Neural progenitor cell (in vitro differentiated cells): Measurements from ENCODE around the gene KCNJ10. TPM values are rescaled to one million over a fixed set of nuclear protein-coding genes. Genes with fewer than 3 reads are reported as not detected.
"Not testable (repeated sequence)": the region's sequence is repeated elsewhere in the genome, so short reads cannot be mapped to it uniquely, and the experiment has no call there.

ENCODE experiments used
- DNase-seq: peaks from one replicate; pipeline ENCODE4 v3.0.0-alpha.2; 2016; ENCODE audit warnings: low spot score
- H2AFZ ChIP-seq: fragments of 200-600 bp; sonication (generic); replicated peaks from 2 replicates; pipeline ENCODE4 v1.6.1; 2016; ENCODE audit warnings: antibody characterized with exemption
- H3F3A ChIP-seq: fragments of 200-600 bp; sonication (generic); 2 replicates; pipeline ENCODE4 v1.6.1; 2016; ENCODE audit warnings: antibody characterized with exemption, low read depth
- H3K27ac ChIP-seq: fragments of 200-600 bp; sonication (generic); 2 replicates; pipeline ENCODE4 v1.5.1; 2016; ENCODE audit warnings: mild to moderate bottlenecking
- H3K27me3 ChIP-seq: fragments of 200-600 bp; sonication (generic); 2 replicates; pipeline ENCODE4 v1.6.1; 2016; ENCODE audit warnings: mild to moderate bottlenecking, moderate library complexity
- H3K36me3 ChIP-seq: fragments of 200-600 bp; sonication (generic); 2 replicates; pipeline ENCODE4 v1.5.1; 2016
- H3K4me1 ChIP-seq: fragments of 200-600 bp; sonication (generic); 2 replicates; pipeline ENCODE4 v1.6.1; 2016; ENCODE audit warnings: mixed run types
- H3K4me2 ChIP-seq: fragments of 200-600 bp; sonication (generic); 2 replicates; pipeline ENCODE4 v1.6.1; 2016
- H3K4me3 ChIP-seq: fragments of 200-600 bp; sonication (generic); 2 replicates; pipeline ENCODE4 v1.5.1; 2016
- H3K79me2 ChIP-seq: fragments of 200-600 bp; sonication (generic); 2 replicates; pipeline ENCODE4 v1.6.1; 2016; ENCODE audit warnings: low read depth
- H3K9ac ChIP-seq: fragments of 200-600 bp; sonication (generic); 2 replicates; pipeline ENCODE4 v1.6.1; 2016
- H3K9me3 ChIP-seq: fragments of 200-600 bp; sonication (generic); 2 replicates; pipeline ENCODE4 v1.5.1; 2016; ENCODE audit warnings: low read depth
- H4K20me1 ChIP-seq: fragments of 200-600 bp; sonication (generic); 2 replicates; pipeline ENCODE4 v1.6.1; 2016; ENCODE audit warnings: low read depth
- H3K27ac Mint-ChIP-seq: 3 replicates; pipeline ENCODE4 v1.8.0; 2021; ENCODE audit warnings: mixed read lengths
- H3K27me3 Mint-ChIP-seq: 2 replicates; pipeline ENCODE4 v1.8.0; 2022; ENCODE audit warnings: low read depth, mild to moderate bottlenecking, inconsistent platforms, moderate library complexity, mixed read lengths; ENCODE audit not compliant: insufficient read depth
- H3K36me3 Mint-ChIP-seq: 3 replicates; pipeline ENCODE4 v1.8.0; 2021; ENCODE audit warnings: mixed read lengths
- H3K4me1 Mint-ChIP-seq: 3 replicates; pipeline ENCODE4 v1.8.0; 2021; ENCODE audit warnings: mixed read lengths
- H3K4me3 Mint-ChIP-seq: 3 replicates; pipeline ENCODE4 v1.8.0; 2021; ENCODE audit warnings: mild to moderate bottlenecking, moderate library complexity, mixed read lengths
- H3K9me3 Mint-ChIP-seq: 3 replicates; pipeline ENCODE4 v1.8.0; 2020; ENCODE audit warnings: mixed read lengths
- CTCF ChIP-seq: fragments of 200-600 bp; sonication (generic); IDR thresholded peaks from 2 replicates; pipeline ENCODE4 v1.5.1; 2017; ENCODE audit warnings: antibody characterized with exemption, mild to moderate bottlenecking
- EZH2 ChIP-seq: fragments of 200-600 bp; sonication (generic); IDR thresholded peaks from 2 replicates; pipeline ENCODE4 v1.6.1; 2017; ENCODE audit warnings: antibody characterized with exemption, mild to moderate bottlenecking, moderate library complexity
- EZH2phosphoT487 ChIP-seq: fragments of 200-600 bp; sonication (generic); IDR thresholded peaks from 2 replicates; pipeline ENCODE4 v1.6.1; 2017; ENCODE audit warnings: antibody characterized with exemption
- total RNA-seq: library from RNA; depleted of rRNA; stranded (reverse); fragments of >200 nt; gene quantifications from 2 replicates; pipeline ENCODE4 v1.2.3, GENCODE V29; 2015; ENCODE audit warnings: low replicate concordance

Gene KCNJ10
- total RNA-seq, 1 donor from 2014 or later = not detected

GRCh38 chr1:160113407-160113806 is 43.4 kb upstream of the KCNJ10 start:
- Histone ChIP-seq H3K4me2 (peak overlapping the region; percentile 97), H3K79me2 (peaks cover 33% of the 10 kb centered on the region), H3K27ac (peak overlapping the region; percentile 82), H4K20me1 (peaks cover 16% of the 10 kb centered on the region), H3K9ac (no peak overlapping the region), H3K9me3 (no peaks in the 10 kb centered on the region), H3F3A (peaks cover 60% of the 10 kb centered on the region), H3K27me3 (no peaks in the 10 kb centered on the region), H2AFZ (no peak overlapping the region), H3K4me3 (no peak overlapping the region), H3K4me1 (peaks cover 92% of the 10 kb centered on the region), H3K36me3 (no peaks in the 10 kb centered on the region)
- H3K27ac Mint-ChIP-seq = peak overlapping the region; percentile 92
- H3K36me3 Mint-ChIP-seq = no peaks in the 10 kb centered on the region
- no peak overlapping the region for H3K4me3 Mint-ChIP-seq
- H3K9me3 Mint-ChIP-seq = no peaks in the 10 kb centered on the region
- TF ChIP-seq CTCF = peak; percentile 18
- TF ChIP-seq EZH2 = no peak
- DNase-seq = no peak
- H3K27me3 Mint-ChIP-seq = peaks cover 15% of the 10 kb centered on the region
- H3K4me1 Mint-ChIP-seq = peaks cover 91% of the 10 kb centered on the region

GRCh38 chr1:160112357-160112756 is 42.4 kb upstream of the KCNJ10 start:
- no peak for TF ChIP-seq EZH2
- no peak for TF ChIP-seq EZH2phosphoT487
- no peak for TF ChIP-seq CTCF
- Mint-ChIP-seq H3K36me3 (no peaks in the 10 kb centered on the region), H3K9me3 (no peaks in the 10 kb centered on the region), H3K27me3 (peaks cover 15% of the 10 kb centered on the region), H3K4me3 (peak overlapping the region; percentile 24), H3K27ac (peak overlapping the region; percentile 92), H3K4me1 (peaks cover 88% of the 10 kb centered on the region)
- peaks cover 57% of the 10 kb centered on the region for H3F3A ChIP-seq
- no peak overlapping the region for H3K9ac ChIP-seq
- no peak overlapping the region for H2AFZ ChIP-seq
- no peak for DNase-seq
- no peaks in the 10 kb centered on the region for H3K9me3 ChIP-seq
- H3K4me1 ChIP-seq = peaks cover 90% of the 10 kb centered on the region
- H3K4me3 ChIP-seq = no peak overlapping the region
- H3K79me2 ChIP-seq = peaks cover 22% of the 10 kb centered on the region
- H4K20me1 ChIP-seq = peaks cover 7% of the 10 kb centered on the region
- no peak overlapping the region for H3K4me2 ChIP-seq
- no peaks in the 10 kb centered on the region for H3K36me3 ChIP-seq
- H3K27me3 ChIP-seq = no peaks in the 10 kb centered on the region
- H3K27ac ChIP-seq = no peak overlapping the region

- not testable (repeated sequence) for H3K4me2 ChIP-seq, H3K9me3 Mint-ChIP-seq, H3K36me3 Mint-ChIP-seq, H3K4me3 Mint-ChIP-seq, H3K27ac ChIP-seq, H3K9ac ChIP-seq, H3K4me3 ChIP-seq, H3K27me3 ChIP-seq, H2AFZ ChIP-seq, H3K9me3 ChIP-seq, DNase-seq, H3K27ac Mint-ChIP-seq, H4K20me1 ChIP-seq, H3K36me3 ChIP-seq
- Mint-ChIP-seq H3K4me1 (peaks cover 88% of the 10 kb centered on the region), H3K27me3 (peaks cover 19% of the 10 kb centered on the region)
- Histone ChIP-seq H3F3A (peaks cover 57% of the 10 kb centered on the region), H3K79me2 (peaks cover 13% of the 10 kb centered on the region), H3K4me1 (peaks cover 87% of the 10 kb centered on the region)
These were observed 41.5 kb upstream of the KCNJ10 start for GRCh38 chr1:160111462-160111861.

- H3K27me3 ChIP-seq = no peaks in the 10 kb centered on the region
- no peaks in the 10 kb centered on the region for H3K79me2 ChIP-seq
- no peak for DNase-seq
- H2AFZ ChIP-seq = no peak overlapping the region
- no peak overlapping the region for H3K9ac ChIP-seq
- peaks cover 84% of the 10 kb centered on the region for H3K4me1 ChIP-seq
- peaks cover 22% of the 10 kb centered on the region for H3K27me3 Mint-ChIP-seq
- H3K36me3 ChIP-seq = no peaks in the 10 kb centered on the region
- H3K4me3 Mint-ChIP-seq = peak overlapping the region; percentile 77
- peaks cover 54% of the 10 kb centered on the region for H3F3A ChIP-seq
- H3K4me1 Mint-ChIP-seq = peaks cover 81% of the 10 kb centered on the region
- H3K4me2 ChIP-seq = peak overlapping the region; percentile 58
- no peaks in the 10 kb centered on the region for H4K20me1 ChIP-seq
- TF ChIP-seq EZH2phosphoT487 (no peak), EZH2 (no peak), CTCF (no peak)
- H3K27ac ChIP-seq = peak overlapping the region; percentile 78
- H3K9me3 Mint-ChIP-seq = no peaks in the 10 kb centered on the region
- peak overlapping the region; percentile 96 for H3K27ac Mint-ChIP-seq
- no peaks in the 10 kb centered on the region for H3K9me3 ChIP-seq
- no peak overlapping the region for H3K4me3 ChIP-seq
- no peaks in the 10 kb centered on the region for H3K36me3 Mint-ChIP-seq
These were observed 39.7 kb upstream of the KCNJ10 start for GRCh38 chr1:160109686-160110085.
